ENCODE results near the gene RAB6B. TPM values are rescaled to one million over a fixed set of nuclear protein-coding genes. Genes with fewer than 3 reads are reported as not detected.
A peak's percentile ranks its signal among the peaks of the same experiment; 100 is the strongest.

RAB6B gene
- total and polyA plus RNA-seq, 7 donors: 0.93 to 3.8 (median 2.0) TPM

- no peaks in the 10 kb centered on the region for H3K4me1 ChIP-seq
- peak overlapping the region; percentile 77 for H3K4me3 ChIP-seq
- no peak overlapping the region for H3K27ac ChIP-seq
- no peaks in the 10 kb centered on the region for H3K36me3 ChIP-seq (ENCODE audit: insufficient read depth in 1 of 2, low read depth in 1 of 2)
- WGBS, 3 donors: 14 to 20% (median 15%) methylated on average over 35 to 51 of the region's 52 CpGs
- peaks cover 0 to 38% (median 0%) of the 10 kb centered on the region in 3 donors for H3K27me3 ChIP-seq (ENCODE audit: insufficient read depth in 3 of 3, low read length in 2 of 3)
- ATAC-seq (peak; percentile 28 to 53 (median 36)), DNase-seq (no peak)
- intact Hi-C loops (cut with DNase I): no loop called here
- no peaks in the 10 kb centered on the region for H3K9me3 ChIP-seq
- no peak for TF ChIP-seq CTCF (IDR thresholded peaks at IDR 0.05)
These were observed 1.1 kb downstream of the RAB6B start for GRCh38 chr3:133894353-133895207.

DNA sequence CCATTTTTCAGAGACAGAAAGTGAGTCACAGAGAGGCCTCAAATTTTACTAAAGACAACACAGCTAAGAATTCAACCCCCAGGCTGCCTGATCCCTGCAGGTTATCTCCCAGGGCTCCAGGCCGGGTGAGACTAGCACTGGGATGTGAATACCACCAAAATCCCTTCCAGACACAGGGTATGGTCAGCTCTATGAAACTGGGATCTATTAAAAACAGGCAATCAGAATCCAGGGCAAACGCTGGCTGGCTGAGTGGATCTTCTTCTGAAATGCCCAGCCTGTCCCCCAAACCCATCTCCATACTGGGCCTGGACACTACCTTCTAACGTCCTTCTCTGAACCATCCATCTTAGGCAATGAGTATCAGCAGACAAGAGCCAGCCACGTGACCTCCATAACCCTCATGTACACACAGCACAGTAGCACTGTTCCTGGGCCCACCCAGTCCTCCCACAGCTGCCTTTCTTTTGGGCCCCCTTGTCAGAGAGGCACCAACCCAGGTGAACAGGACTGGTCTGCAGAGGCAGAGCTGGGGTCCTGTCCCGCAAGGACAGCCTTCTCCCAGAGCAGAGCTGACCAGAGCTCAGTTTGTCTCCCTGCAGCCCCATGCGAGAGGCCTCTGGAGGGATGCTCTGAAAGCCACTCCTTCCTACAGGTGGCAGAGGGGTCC lies 1.9 kb downstream of the RAB6B start:
- DNase-seq: no peak
- TF ChIP-seq CTCF (IDR thresholded peaks at IDR 0.05): no peak
- Histone ChIP-seq H3K27me3 (ENCODE audit: insufficient read depth in 3 of 3, low read length in 2 of 3) (peaks cover 0 to 38% (median 0%) of the 10 kb centered on the region in 3 donors), H3K36me3 (ENCODE audit: insufficient read depth in 1 of 2, low read depth in 1 of 2) (no peaks in the 10 kb centered on the region), H3K9me3 (no peaks in the 10 kb centered on the region), H3K27ac (no peak overlapping the region), H3K4me1 (no peaks in the 10 kb centered on the region), H3K4me3 (peak overlapping the region; percentile 77)
- ATAC-seq: no peak
- intact Hi-C loops (cut with DNase I): no loop called here
- WGBS, 3 donors: 77 to 92% (median 89%) methylated on average over 6 of the region's 6 CpGs

- Histone ChIP-seq H3K4me1 (no peaks in the 10 kb centered on the region), H3K9me3 (no peaks in the 10 kb centered on the region), H3K36me3 (ENCODE audit: insufficient read depth in 1 of 2, low read depth in 1 of 2) (no peaks in the 10 kb centered on the region), H3K27ac (no peak overlapping the region), H3K4me3 (no peak overlapping the region), H3K27me3 (ENCODE audit: insufficient read depth in 3 of 3, low read length in 2 of 3) (peaks cover 0 to 35% (median 0%) of the 10 kb centered on the region in 3 donors)
- TF ChIP-seq CTCF (IDR thresholded peaks at IDR 0.05): no peak
- intact Hi-C loops (cut with DNase I): no loop called here
- ATAC-seq (no peak), DNase-seq (no peak)
- WGBS, 3 donors: 59 to 79% (median 70%) methylated on average over 6 of the region's 6 CpGs
These were observed 3.0 kb downstream of the RAB6B start for GRCh38 chr3:133892541-133893231.

DNA sequence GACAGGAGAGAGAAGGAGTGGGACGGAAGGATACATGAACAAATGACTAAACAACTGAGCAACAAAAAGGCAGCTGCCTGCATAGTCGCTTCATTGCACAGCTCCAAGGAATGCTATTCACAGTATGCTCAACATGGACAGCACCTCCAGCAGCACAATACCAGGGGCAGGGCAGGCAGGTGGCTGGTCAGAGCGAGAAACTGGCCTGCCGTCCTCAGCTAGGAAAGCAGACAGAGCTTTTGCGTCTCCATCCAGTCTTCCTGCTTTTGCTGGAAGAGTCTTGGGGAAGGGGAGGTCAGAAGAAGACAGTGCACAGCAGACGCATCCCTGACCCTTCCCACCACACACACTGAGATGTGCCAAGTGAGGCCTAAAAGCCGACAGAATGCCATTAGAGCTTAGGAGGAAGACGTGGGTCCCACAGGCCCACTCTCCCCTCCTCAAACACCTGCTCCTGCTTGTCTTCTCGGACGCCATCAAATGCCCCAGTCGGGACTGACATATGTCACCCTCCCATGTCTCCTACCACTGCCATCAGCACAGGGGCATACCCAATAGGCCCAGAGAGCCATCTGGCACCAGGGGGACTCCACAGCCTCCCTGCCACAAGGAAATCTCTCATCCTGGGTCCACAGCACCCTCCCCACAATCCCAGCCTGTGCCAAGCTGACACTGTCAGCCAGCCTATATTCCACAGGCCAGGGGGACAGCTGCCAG lies 3.9 kb downstream of the RAB6B start:
- H3K27ac ChIP-seq: no peak overlapping the region
- DNase-seq: no peak
- no peak for TF ChIP-seq CTCF (IDR thresholded peaks at IDR 0.05)

More for the DNA sequence above, 3.9 kb downstream of the RAB6B start:
- WGBS, 3 donors: 81 to 83% (median 81%) methylated on average over 11 of the region's 11 CpGs
- H3K4me1 ChIP-seq: no peaks in the 10 kb centered on the region
- no peaks in the 10 kb centered on the region for H3K36me3 ChIP-seq (ENCODE audit: insufficient read depth in 1 of 2, low read depth in 1 of 2)
- intact Hi-C loops (cut with DNase I): no loop called here
- H3K27me3 ChIP-seq (ENCODE audit: insufficient read depth in 3 of 3, low read length in 2 of 3): peaks cover 0 to 34% (median 0%) of the 10 kb centered on the region in 3 donors
- H3K9me3 ChIP-seq: no peaks in the 10 kb centered on the region
- no peak overlapping the region for H3K4me3 ChIP-seq
- no peak for ATAC-seq
